GM10847 (cell line): Measurements from ENCODE around the gene HSD17B2.

Experiments
- POLR2A ChIP-seq: IDR thresholded peaks from 2 replicates; pipeline ENCODE4 v1.6.1; 2011; ENCODE audit not compliant: insufficient read length; ENCODE audit errors: extremely low read depth

Gene HSD17B2

GRCh38 chr16:82083710-82084353 is 48.8 kb downstream of the HSD17B2 start:
- no peak for TF ChIP-seq POLR2A

- TF ChIP-seq POLR2A: no peak
Measured at GRCh38 chr16:82085011-82085779, 50.1 kb downstream of the HSD17B2 start.

- TF ChIP-seq POLR2A: no peak
Measured at GRCh38 chr16:82088483-82088882, 53.4 kb downstream of the HSD17B2 start.

- no peak for TF ChIP-seq POLR2A
Measured at GRCh38 chr16:82091241-82091640, 56.2 kb downstream of the HSD17B2 start.

GRCh38 chr16:82092711-82093110 is 57.7 kb downstream of the HSD17B2 start:
- TF ChIP-seq POLR2A: no peak

- no peak for TF ChIP-seq POLR2A
Measured at GRCh38 chr16:82093666-82094300, 58.7 kb downstream of the HSD17B2 start.

GRCh38 chr16:82094942-82095540 is 60.0 kb downstream of the HSD17B2 start:
- no peak for TF ChIP-seq POLR2A

GRCh38 chr16:82096641-82097040 is 61.6 kb downstream of the HSD17B2 start:
- no peak for TF ChIP-seq POLR2A

GRCh38 chr16:82105107-82105506 is 70.1 kb downstream of the HSD17B2 start:
- TF ChIP-seq POLR2A: no peak

GRCh38 chr16:82108100-82108499 is 73.0 kb downstream of the HSD17B2 start:
- TF ChIP-seq POLR2A: no peak

GRCh38 chr16:82108774-82109173 is 73.7 kb downstream of the HSD17B2 start:
- no peak for TF ChIP-seq POLR2A

GRCh38 chr16:82111944-82112343 is 76.9 kb downstream of the HSD17B2 start:
- TF ChIP-seq POLR2A: no peak

- no peak for TF ChIP-seq POLR2A
Measured at GRCh38 chr16:82113741-82114140, 78.7 kb downstream of the HSD17B2 start.

GRCh38 chr16:82116535-82116934 is 81.5 kb downstream of the HSD17B2 start:
- no peak for TF ChIP-seq POLR2A

- no peak for TF ChIP-seq POLR2A
Measured at GRCh38 chr16:82118749-82119148, 83.7 kb downstream of the HSD17B2 start.

GRCh38 chr16:82119405-82119804 is 84.4 kb downstream of the HSD17B2 start:
- no peak for TF ChIP-seq POLR2A

- TF ChIP-seq POLR2A: no peak
Measured at GRCh38 chr16:82124651-82125050, 89.6 kb downstream of the HSD17B2 start.
